ENCODE data around the gene EXPH5. TPM values are rescaled to one million over a fixed set of nuclear protein-coding genes. Genes with fewer than 3 reads are reported as not detected.

The EXPH5 gene, protein sequence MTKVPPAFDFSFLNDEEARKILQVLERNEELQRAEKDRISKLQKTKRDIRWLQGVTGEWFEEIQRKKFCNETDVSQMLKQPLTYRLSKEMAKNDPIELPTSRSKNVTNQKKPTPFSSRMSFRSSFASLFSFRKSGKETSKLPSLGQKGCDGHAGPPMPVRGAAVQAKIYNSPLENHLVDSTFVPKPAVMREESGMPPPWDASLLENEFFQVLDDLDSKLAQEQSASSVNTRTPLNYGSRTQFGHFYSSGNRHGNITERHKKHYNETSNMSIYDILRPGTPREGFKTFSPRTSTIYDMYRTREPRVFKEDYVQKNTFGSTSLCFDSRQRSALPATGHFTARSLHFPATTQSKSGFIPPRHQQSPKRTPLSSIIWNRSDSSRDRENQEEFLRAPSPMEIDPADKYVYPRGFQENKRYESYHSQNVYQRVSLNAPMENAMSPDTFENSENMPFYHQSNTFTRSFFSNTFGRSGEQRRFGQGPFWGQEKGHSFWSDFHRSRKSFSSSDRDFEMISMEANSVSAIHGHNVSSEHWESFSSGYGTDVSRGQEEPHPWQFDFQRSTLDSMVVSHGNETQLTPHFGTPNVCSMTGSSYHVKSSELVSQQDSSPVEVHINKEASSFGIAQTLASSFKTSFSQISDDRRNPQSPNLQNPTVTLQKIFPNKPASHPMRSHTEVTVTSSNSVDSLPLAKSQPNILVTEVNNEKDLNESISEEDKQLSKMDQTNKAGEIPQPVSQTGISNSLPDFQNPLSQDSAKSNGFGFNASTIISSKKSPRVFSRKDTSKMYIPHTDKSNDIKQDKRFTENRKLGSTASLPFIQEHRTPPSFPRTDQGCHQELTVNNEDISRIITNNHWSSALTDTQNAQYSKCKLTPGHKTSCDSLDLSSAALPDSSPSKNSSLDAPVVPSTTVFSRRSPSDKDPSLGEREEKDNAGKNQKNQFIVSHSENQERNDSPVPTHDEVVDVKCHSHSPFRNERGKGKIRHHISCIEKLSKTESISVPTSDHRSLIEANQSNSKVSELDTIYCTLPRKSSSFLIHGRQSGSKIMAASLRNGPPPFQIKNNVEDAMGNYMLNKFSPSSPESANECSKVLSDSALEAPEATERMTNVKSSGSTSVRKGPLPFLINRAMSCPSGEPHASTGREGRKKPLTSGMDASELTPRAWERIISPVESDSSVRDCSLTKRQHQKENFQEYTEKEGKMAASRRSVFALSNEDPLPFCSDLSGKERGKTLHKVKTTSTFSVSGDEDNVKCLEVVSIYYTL (N-terminal part only)
- total RNA-seq = 0.13 and 0.22 TPM in 2 replicates

GRCh38 chr11:108593214-108593922, at the start of gene EXPH5:
TSS of gene EXPH5 (minus strand) at chr11:108593768. CDS start at chr11:108593536, 232 bp downstream.

GRCh38 chr11:108498046-108498815, 95.3 kb downstream of the EXPH5 start, which contains the start of gene POGLUT3:
TSS of gene POGLUT3 (minus strand) at chr11:108498384. CDS start at chr11:108498366, 18 bp downstream.

DNA sequence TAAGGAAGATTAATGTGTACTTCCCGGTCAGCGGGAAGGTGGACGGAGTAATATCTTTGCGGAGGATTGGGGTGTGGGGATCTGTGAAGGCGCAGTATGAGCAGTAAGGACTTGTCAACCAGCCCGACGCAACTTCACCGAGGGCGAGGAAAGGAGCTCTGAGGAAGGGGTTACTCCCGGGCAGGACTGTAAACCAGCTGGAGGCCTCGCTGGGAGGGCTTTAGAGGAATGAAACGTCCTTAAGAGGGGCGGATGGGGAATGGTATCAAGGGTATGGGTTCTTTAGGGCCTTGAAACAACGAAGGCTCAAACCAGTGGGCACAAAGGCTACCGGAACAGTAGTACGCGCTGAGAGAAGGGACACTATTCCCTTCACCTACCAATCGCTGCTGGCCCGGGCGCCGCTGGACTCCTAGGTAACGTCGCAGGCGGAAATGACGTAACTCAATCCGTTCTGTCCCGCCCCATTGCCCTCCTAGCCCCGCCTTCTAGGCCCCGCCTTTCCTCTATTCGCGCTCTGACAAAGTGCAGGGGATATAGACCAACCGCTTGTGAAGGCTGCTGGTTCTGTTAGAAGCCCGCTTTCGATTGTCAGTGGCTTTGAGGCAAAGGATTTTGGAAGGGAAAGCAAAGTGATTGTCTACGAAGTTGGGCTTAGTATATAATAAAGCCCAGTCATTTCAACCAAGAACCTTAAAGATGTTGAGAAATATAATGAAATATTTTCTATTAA, 126.3 kb downstream of the EXPH5 start, which contains the start of gene C11orf65:
C11orf65 (minus strand) TSS at position 439 of the 733 bp plus-strand sequence. CDS start 5,970 bp downstream, outside the sequence.

Other genes starting within 250 kb of the EXPH5 start
- gene C11orf65, start 126.2 kb downstream of the EXPH5 start, total RNA-seq = 0.14 TPM in 1 of 2 replicates, not detected in the other
- gene POGLUT3, start 95.4 kb downstream of the EXPH5 start, total RNA-seq = 44.9 and 53.6 TPM in 2 replicates
- gene DDX10, start 71.3 kb upstream of the EXPH5 start, total RNA-seq = 34.2 and 49.3 TPM in 2 replicates